ENCODE data around the gene EEF1G. TPM values are rescaled to one million over a fixed set of nuclear protein-coding genes. Genes with fewer than 3 reads are reported as not detected.
A peak's percentile ranks its signal among the peaks of the same experiment; 100 is the strongest.

The EEF1G gene
- total RNA-seq, 1 experiment from 2014 or later = 2,008 TPM

DNA sequence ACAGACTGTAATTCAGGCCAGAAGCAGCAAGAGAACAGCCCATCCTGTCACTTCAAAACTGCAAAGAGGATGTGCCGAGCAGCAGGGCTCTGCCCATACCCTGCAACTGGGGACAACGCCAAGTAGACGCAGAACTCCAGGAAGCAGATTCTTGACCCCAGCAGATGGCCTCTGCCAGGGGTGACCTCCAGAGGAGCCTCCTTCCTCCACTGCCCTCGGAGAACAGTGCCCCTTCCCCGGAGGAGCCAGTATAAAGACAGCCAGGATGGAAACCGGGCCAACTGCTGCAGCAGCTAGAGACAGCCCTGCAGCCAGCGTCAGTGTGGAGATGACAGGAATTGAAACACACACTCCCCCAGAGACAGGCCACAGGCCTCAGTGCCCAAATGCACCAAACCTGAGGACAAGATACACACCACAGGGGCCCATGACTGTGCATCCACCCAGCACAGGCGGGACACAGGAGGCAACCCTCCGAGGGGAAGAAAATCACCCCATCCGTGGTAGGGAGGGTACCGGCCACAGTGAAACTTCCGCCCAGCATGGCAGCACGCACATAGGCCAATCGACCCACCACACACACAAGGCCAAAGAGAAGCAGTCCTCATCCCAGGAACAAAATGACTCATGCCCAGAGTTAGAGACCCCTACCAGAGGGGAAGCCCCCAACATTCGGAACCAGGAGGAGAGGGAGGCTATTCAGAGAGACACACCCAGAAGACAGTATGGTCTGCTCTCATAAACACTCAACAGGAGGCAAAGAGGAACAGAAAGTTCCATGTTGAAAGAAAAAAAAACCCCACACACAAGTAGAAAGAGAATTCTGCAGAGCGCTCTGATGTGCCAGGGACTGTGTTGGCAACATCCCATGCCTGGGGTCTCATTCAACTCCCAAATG, 32.6 kb downstream of the EEF1G start:
- Histone ChIP-seq H3K27me3 (ENCODE audit: insufficient read depth, low read depth) (no peaks in the 10 kb centered on the region), H3K4me1 (replicated peaks; ENCODE audit: insufficient read depth) (peaks cover 72% of the 10 kb centered on the region), H3K4me2 (peak overlapping the region; percentile 99), H3K9me2 (ENCODE audit: insufficient read depth) (no peaks in the 10 kb centered on the region), H2AFZ (no peak overlapping the region), H3K4me3 (no peak overlapping the region; the same call in 1 of the 2 replicates), H3F3A (ENCODE audit: insufficient read depth, low read depth) (peaks cover 53% of the 10 kb centered on the region), H3K79me2 (ENCODE audit: low read depth) (peaks cover 97% of the 10 kb centered on the region), H3K36me3 (ENCODE audit: low read depth) (no peaks in the 10 kb centered on the region), H3K9me3 (ENCODE audit: insufficient read depth, low read depth) (no peaks in the 10 kb centered on the region), H3K27ac (no peak overlapping the region), H4K20me1 (ENCODE audit: insufficient read depth) (peaks cover 64% of the 10 kb centered on the region)
- ChIA-PET POLR2A (ENCODE audit: unreplicated experiment) (interaction anchor here (0.6 kb wide), 2 partner anchors 13 to 141 kb away, joined by 3 read pairs; no protein-coding TSS in a partner anchor), CTCF (interaction anchor here (0.6 to 3.9 kb wide), 3 partner anchors 12 to 221 kb away, joined by 3 to 58 read pairs (median 16); no protein-coding TSS in a partner anchor)
- TF ChIP-seq EZH2 (IDR thresholded peaks at IDR 0.05; ENCODE audit: low read depth) = no peak
- TF ChIP-seq, protein P1, sequence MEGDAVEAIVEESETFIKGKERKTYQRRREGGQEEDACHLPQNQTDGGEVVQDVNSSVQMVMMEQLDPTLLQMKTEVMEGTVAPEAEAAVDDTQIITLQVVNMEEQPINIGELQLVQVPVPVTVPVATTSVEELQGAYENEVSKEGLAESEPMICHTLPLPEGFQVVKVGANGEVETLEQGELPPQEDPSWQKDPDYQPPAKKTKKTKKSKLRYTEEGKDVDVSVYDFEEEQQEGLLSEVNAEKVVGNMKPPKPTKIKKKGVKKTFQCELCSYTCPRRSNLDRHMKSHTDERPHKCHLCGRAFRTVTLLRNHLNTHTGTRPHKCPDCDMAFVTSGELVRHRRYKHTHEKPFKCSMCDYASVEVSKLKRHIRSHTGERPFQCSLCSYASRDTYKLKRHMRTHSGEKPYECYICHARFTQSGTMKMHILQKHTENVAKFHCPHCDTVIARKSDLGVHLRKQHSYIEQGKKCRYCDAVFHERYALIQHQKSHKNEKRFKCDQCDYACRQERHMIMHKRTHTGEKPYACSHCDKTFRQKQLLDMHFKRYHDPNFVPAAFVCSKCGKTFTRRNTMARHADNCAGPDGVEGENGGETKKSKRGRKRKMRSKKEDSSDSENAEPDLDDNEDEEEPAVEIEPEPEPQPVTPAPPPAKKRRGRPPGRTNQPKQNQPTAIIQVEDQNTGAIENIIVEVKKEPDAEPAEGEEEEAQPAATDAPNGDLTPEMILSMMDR (conservative IDR thresholded peaks at IDR 0.05) = no peak
- intact Hi-C loops (cut with micrococcal nuclease; ENCODE audit: unreplicated experiment) = loop anchor here (5.0 kb wide), 2 partner anchors 126 to 321 kb away; partner anchors contain the start of genes C11orf98 and CSKMT
- BruUV-seq (replicated peaks) = no TSS peak
- DNase-seq = no peak

DNA sequence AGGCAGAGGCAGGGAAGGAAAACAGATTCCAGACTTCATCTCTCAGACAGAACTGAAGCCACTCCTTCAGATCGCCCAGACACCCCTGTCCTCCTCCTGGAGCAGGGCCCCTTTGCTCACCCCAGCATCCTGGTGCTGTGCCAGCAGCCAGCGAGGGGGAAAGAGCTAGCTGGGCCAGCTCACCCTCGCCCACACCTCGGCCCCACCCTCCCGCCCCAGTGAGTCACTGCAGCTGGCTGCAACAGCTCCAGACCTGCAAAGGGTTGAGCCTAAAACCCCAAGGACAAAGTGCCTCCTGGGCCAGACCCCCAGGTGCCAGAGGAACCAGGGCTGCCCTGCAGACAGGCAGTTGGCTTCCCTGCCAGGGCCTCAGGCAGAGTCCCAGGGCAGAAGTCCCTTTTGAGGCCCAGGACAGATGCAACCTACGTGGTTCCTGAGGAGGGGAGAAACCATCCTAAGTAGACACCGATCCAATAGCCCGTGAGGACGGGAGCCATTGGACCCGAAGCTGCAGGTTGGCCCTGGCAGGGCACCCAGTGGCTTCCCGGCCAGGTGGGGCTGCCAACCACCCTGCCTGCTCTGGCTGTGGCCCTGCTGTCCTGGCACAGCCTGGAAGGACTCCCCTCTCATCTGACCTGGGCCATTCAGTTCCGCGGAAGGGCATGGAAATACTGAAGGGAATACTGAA, 34.3 kb downstream of the EEF1G start:
- Histone ChIP-seq H3K36me3 (ENCODE audit: low read depth) (peaks cover 13% of the 10 kb centered on the region), H3K9me2 (ENCODE audit: insufficient read depth) (no peaks in the 10 kb centered on the region), H3K4me1 (replicated peaks; ENCODE audit: insufficient read depth) (peaks cover 70% of the 10 kb centered on the region), H3K79me2 (ENCODE audit: low read depth) (peaks cover 97% of the 10 kb centered on the region), H3K27ac (peak overlapping the region; percentile 43), H4K20me1 (ENCODE audit: insufficient read depth) (peaks cover 65% of the 10 kb centered on the region), H3K4me3 (peak overlapping the region; percentile 36; the same call in 1 of the 2 replicates), H2AFZ (no peak overlapping the region), H3K9me3 (ENCODE audit: insufficient read depth, low read depth) (no peaks in the 10 kb centered on the region), H3K27me3 (ENCODE audit: insufficient read depth, low read depth) (no peaks in the 10 kb centered on the region), H3K4me2 (peak overlapping the region; percentile 77), H3F3A (ENCODE audit: insufficient read depth, low read depth) (peaks cover 43% of the 10 kb centered on the region)
- peak; percentile 85 to 94 for DNase-seq
- CTCF ChIA-PET = interaction anchor here (0.6 to 2.0 kb wide), 10 partner anchors 18 to 316 kb away, joined by 3 to 19 read pairs (median 4); partner anchors contain the start of gene EEF1G
- TF ChIP-seq, protein P1 (conservative IDR thresholded peaks at IDR 0.05) = no peak
- TF ChIP-seq EZH2 (IDR thresholded peaks at IDR 0.05; ENCODE audit: low read depth) = no peak
- BruUV-seq (replicated peaks) = no TSS peak
- intact Hi-C loops (cut with micrococcal nuclease; ENCODE audit: unreplicated experiment) = loop anchor here (1.0 kb wide), 2 partner anchors 31 to 59 kb away; no protein-coding TSS in a partner anchor
- POLR2A ChIA-PET (ENCODE audit: unreplicated experiment) = interaction anchor here (0.5 to 1.4 kb wide), 12 partner anchors 9 to 747 kb away, joined by 3 to 13 read pairs (median 4); partner anchors contain the start of genes EEF1G, TMEM258 and TUT1
